Peyer's patch (tissue), 4 donors: ENCODE results near the gene B9D1.

Experiments used
- CTCF ChIP-seq, 6 experiments: fragments of 450-650 bp in 4 of 6; fragments of 200-600 bp in 2 of 6; sonication (generic) in 1 of 6; IDR thresholded peaks; one replicate each; pipeline ENCODE4 v1.5.1; 2017 to 2019; ENCODE audit warnings: antibody characterized with exemption in 6 of 6, mild to moderate bottlenecking in 3 of 6, moderate library complexity in 1 of 6
- POLR2A ChIP-seq, 2 donors: fragments of 450-650 bp; IDR thresholded peaks; one replicate each; pipeline ENCODE4 v1.5.1; 2017; ENCODE audit warnings: antibody characterized with exemption in 2 of 2, mild to moderate bottlenecking in 2 of 2, moderate library complexity in 2 of 2

GRCh38 chr17:19357351-19357750 is 5.2 kb downstream of the B9D1 start:
- TF ChIP-seq CTCF (IDR thresholded peaks at IDR 0.05) (no peak), POLR2A (IDR thresholded peaks at IDR 0.05) (no peak)
